COLO829 (cell line): ENCODE data around the gene LRR1.
A peak's percentile ranks its signal among the peaks of the same experiment; 100 is the strongest.
"Not testable (repeated sequence)": the region's sequence is repeated elsewhere in the genome, so short reads cannot be mapped to it uniquely, and the experiment has no call there.

Experiments used
- DNase-seq: peaks from one replicate; pipeline ENCODE4 v3.0.0; 2012; ENCODE audit warnings: low spot score

LRR1 gene

GRCh38 chr14:49598485-49599300, at the start of gene LRR1:
Gene LRR1 (plus strand): TSS chr14:49598940. CDS start chr14:49599021, 81 bp downstream.
- no peak for DNase-seq

- no peak for DNase-seq
These were observed 49.3 kb upstream of the LRR1 start for GRCh38 chr14:49549446-49549845.

- no peak for DNase-seq
These were observed 48.9 kb upstream of the LRR1 start for GRCh38 chr14:49549881-49550280.

- peak; percentile 20 for DNase-seq
These were observed 48.2 kb upstream of the LRR1 start for GRCh38 chr14:49550286-49551184.

- no peak for DNase-seq
These were observed 47.2 kb upstream of the LRR1 start for GRCh38 chr14:49551569-49551968.

- DNase-seq: no peak
These were observed 45.6 kb upstream of the LRR1 start for GRCh38 chr14:49553106-49553505.

- no peak for DNase-seq
These were observed 44.8 kb upstream of the LRR1 start for GRCh38 chr14:49553892-49554291.

GRCh38 chr14:49559979-49560768, 38.6 kb upstream of the LRR1 start:
- no peak for DNase-seq

- DNase-seq: no peak
These were observed 32.0 kb upstream of the LRR1 start for GRCh38 chr14:49566714-49567113.

GRCh38 chr14:49569281-49569680, 29.5 kb upstream of the LRR1 start:
- no peak for DNase-seq

- DNase-seq: no peak
These were observed 24.7 kb upstream of the LRR1 start for GRCh38 chr14:49574038-49574437.

GRCh38 chr14:49578141-49578540, 20.6 kb upstream of the LRR1 start:
- no peak for DNase-seq

- DNase-seq: no peak
These were observed 18.9 kb upstream of the LRR1 start for GRCh38 chr14:49579841-49580240.

- DNase-seq: no peak
These were observed 17.3 kb upstream of the LRR1 start for GRCh38 chr14:49581209-49582112.

- no peak for DNase-seq
These were observed 16.4 kb upstream of the LRR1 start for GRCh38 chr14:49582113-49582977.

- no peak for DNase-seq
These were observed 15.1 kb upstream of the LRR1 start for GRCh38 chr14:49583629-49584028.

GRCh38 chr14:49584058-49584457, 14.7 kb upstream of the LRR1 start:
- DNase-seq: no peak

- not testable (repeated sequence) for DNase-seq
These were observed 13.6 kb upstream of the LRR1 start for GRCh38 chr14:49584981-49585640.

GRCh38 chr14:49585803-49586672, 12.7 kb upstream of the LRR1 start, which contains the start of gene RPS29:
Gene RPS29 (minus strand): TSS chr14:49586380. CDS start chr14:49586346, 34 bp downstream.
- DNase-seq: peak; percentile 99
